Astrocyte of the cerebellum (primary cell): ENCODE measurements around the gene ZDHHC14.
"Not testable (repeated sequence)": the region's sequence is repeated elsewhere in the genome, so short reads cannot be mapped to it uniquely, and the experiment has no call there.

Experiments
- DNase-seq: peaks from one replicate; pipeline ENCODE4 v3.0.0-alpha.2; 2011; ENCODE audit warnings: low read depth
- H3K4me3 ChIP-seq: 2 replicates; pipeline ENCODE4 v1.5.1; 2011; ENCODE audit warnings: mild to moderate bottlenecking, low read depth, low read length, moderate library complexity
- in situ Hi-C: cut with HindIII; loops from 2 replicates; pipeline ENCODE4 v1.10.0; 2017; ENCODE audit warnings: low sequenced_read_pairs
- TF ChIP-seq, protein P1 (sequence below): IDR thresholded peaks from 2 replicates; pipeline ENCODE4 v1.5.1; 2012; ENCODE audit warnings: low read length, low read depth, moderate library complexity, mild to moderate bottlenecking; ENCODE audit errors: missing control alignments

The ZDHHC14 gene

DNA sequence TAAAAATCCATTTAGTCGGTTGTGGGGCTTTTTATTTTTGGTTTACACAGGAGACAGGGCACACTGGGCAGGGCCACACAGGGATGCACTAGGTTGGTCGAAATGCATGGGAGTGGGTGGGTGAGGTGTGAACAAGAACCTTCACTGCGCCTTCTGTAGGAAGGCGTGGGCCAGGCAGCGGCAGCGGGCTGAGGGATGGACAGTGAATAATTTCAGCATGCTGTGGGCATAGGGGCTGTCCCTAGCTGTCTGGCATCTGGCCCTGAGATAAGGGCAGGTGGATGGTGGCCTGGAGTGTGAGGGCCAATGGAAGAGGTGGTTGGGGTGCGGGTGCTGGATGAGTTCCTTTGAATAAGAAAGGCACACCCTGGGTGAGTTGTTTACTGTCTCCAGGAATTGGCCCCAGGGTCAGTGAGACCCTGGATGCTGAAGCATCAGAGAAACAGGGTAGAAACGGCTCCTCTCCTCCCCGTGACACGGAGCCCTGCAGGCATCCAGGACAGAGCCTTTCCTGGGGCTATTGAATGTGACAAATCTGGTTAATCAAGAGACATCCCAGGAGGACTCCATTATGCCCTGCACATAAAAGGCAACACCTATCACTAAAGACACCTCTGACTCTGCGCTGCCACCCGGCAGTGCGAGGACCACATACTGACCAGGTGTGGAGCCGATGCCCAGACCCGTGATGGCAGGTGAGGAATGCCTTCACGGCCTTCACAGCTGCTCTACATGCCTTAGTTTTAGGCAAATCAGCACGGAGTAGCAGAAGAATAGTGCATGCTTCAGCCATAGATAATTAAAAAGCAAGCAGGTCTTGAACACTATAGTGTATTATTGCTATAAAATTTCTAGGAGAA lies 319.0 kb downstream of the ZDHHC14 start:
- in situ Hi-C loops: no loop called here

DNA sequence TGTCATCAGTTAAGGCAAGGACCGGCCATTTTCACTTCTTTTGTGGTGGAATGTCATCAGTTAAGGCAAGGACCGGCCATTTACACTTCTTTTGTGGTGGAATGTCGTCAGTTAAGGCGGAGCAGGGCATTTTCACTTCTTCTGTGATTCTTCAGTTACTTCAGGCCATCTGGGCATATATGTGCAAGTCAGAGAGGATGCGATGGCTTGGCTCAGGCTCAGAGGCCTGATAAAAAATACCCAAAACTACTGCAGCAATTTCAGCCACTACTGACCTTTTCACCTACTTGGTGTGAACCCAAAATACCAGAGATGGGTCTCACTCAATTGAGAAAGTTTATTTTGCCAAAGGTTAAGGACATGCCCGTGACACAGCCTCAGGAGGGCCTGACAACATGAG lies 325.4 kb downstream of the ZDHHC14 start:
- H3K4me3 ChIP-seq, DNase-seq, in situ Hi-C loops: not testable (repeated sequence)

More for the DNA sequence above, 319.0 kb downstream of the ZDHHC14 start:
- TF ChIP-seq, protein P1, sequence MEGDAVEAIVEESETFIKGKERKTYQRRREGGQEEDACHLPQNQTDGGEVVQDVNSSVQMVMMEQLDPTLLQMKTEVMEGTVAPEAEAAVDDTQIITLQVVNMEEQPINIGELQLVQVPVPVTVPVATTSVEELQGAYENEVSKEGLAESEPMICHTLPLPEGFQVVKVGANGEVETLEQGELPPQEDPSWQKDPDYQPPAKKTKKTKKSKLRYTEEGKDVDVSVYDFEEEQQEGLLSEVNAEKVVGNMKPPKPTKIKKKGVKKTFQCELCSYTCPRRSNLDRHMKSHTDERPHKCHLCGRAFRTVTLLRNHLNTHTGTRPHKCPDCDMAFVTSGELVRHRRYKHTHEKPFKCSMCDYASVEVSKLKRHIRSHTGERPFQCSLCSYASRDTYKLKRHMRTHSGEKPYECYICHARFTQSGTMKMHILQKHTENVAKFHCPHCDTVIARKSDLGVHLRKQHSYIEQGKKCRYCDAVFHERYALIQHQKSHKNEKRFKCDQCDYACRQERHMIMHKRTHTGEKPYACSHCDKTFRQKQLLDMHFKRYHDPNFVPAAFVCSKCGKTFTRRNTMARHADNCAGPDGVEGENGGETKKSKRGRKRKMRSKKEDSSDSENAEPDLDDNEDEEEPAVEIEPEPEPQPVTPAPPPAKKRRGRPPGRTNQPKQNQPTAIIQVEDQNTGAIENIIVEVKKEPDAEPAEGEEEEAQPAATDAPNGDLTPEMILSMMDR: no peak
- DNase-seq: no peak
- H3K4me3 ChIP-seq: no peak overlapping the region

DNA sequence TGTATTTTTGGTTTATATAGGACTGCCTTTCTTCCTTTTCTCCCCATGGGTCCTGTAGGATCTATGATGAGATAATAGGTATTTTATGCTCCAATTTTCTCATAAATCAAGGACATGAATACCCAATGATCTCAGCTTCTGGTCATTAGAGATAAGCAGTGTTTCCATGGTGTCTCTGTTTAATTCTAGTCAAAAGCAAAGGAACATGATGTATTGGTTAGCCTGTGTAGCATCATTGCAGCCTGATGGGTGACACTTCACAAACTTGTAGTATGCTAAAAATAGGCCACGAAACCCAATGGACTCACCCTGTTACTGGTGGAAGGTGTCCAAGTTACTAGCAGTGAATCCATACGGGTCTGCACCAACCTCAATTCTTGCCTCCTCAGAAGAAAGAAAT lies 325.9 kb downstream of the ZDHHC14 start:
- no peak for DNase-seq
- TF ChIP-seq, protein P1: no peak
- in situ Hi-C loops: no loop called here
- H3K4me3 ChIP-seq: no peak overlapping the region

- H3K4me3 ChIP-seq: no peak overlapping the region
- in situ Hi-C loops: no loop called here
- no peak for DNase-seq
- TF ChIP-seq, protein P1: no peak
These were observed 326.6 kb downstream of the ZDHHC14 start for GRCh38 chr6:157707576-157707975.

DNA sequence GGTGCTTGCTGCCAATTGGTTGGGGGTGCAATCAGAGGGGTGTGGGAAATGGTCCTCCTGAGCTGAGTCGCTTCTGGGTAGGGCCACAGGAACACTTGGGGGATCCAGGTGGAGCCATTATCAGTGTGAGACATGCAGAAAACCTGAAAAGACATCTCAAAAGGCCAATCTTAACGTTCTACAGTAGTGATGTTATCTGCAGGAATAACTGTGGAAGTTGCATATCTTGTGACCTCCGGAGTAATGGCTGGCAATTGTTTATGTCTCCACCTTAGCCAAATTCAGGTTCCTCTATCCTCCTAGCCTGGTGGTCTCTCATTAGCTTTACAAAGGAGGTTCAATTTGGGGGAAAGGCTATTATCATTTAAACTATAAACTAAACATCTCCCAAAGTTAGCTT lies 327.2 kb downstream of the ZDHHC14 start:
- TF ChIP-seq, protein P1: no peak
- in situ Hi-C loops: no loop called here
- DNase-seq: no peak
- no peak overlapping the region for H3K4me3 ChIP-seq

DNA sequence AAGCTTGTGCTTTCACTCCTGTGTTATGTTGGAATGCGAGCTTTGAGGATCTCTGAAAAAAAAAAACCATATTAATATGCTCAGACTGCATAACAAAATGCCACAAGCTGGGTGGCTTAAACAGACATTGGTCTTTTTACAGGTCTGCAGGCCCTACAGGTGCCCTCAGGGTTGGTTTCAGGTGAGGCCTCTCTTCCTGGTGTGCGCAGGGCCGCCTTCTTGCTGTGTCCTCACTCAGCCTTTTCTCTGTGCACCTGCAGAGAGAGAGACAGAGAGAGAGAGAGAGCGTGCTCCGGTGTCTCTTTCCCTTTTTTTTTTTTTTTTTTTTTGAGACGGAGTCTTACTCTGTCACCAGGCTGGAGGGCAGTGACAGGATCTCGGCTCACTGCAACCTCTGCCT lies 327.9 kb downstream of the ZDHHC14 start:
- in situ Hi-C loops: no loop called here
- TF ChIP-seq, protein P1: no peak
- H3K4me3 ChIP-seq: no peak overlapping the region
- no peak for DNase-seq

DNA sequence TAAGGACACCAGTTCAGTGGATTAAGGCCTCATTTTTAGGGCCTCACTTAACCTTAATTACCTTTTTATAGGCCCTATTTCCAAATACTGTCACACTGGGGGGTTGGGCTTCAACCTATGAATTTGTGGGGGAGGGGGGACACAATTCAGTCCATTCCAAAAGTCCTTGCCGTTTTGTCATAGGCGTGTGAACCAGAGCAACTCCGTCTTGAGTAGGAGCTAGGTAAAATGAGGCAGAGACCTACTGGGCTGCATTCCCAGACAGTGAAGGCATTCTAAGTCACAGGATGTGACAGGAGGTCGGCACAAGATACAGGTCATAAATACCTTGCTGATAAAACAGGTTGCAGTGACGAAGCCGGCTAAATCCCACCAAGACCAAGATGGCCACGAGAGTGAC lies 328.6 kb downstream of the ZDHHC14 start:
- TF ChIP-seq, protein P1: no peak
- H3K4me3 ChIP-seq: no peak overlapping the region
- no peak for DNase-seq
- in situ Hi-C loops: no loop called here
